Hepatic stellate cell (primary cell): ENCODE measurements around the gene GPR84.

Source experiments
- DNase-seq: peaks from one replicate; pipeline ENCODE4 v3.0.0; 2011; ENCODE audit warnings: low spot score

Gene GPR84

DNA sequence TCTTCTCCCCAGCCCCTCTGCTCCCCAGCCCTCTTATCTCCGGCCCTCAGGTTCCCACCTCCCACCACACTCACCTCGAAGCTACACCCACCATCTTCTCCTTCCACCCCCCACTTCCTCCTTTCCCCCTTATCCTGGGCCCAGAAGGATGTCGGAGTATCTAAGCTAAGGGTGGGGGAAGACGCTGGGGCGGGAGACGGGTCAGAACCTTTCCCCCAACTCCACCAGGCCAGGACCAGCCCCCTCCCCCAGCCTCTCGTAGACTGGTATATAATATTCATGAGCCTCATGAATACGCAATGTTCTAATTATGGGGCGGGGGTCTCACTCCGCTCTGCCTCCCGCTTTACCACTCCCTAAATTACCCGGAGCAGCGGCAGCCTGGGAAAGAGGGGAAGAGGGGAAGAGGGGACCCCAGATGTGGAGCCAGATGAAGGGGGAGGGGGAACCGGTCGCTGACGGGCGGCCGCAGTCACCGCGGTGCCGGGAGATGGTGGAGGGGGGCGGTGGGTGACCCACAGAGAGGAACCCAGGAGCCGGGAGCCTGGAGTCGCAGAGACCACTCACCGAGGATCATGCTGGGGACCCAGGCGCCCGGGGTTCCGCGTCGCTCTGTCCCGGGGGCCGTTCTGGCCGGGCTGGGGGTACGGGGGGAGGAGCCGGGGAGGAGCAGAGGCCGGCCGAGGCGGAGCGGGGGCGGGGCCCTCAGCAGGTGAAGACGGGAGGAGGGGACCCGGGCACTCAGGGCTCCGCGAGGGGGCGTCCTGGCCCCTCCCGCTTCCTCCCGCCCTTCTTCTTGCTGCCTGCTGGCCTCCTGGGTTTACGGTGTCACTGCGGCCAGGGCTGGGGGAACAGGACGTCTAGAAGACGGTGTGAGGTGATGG is 26.6 kb upstream of the GPR84 start:
- no peak for DNase-seq

DNA sequence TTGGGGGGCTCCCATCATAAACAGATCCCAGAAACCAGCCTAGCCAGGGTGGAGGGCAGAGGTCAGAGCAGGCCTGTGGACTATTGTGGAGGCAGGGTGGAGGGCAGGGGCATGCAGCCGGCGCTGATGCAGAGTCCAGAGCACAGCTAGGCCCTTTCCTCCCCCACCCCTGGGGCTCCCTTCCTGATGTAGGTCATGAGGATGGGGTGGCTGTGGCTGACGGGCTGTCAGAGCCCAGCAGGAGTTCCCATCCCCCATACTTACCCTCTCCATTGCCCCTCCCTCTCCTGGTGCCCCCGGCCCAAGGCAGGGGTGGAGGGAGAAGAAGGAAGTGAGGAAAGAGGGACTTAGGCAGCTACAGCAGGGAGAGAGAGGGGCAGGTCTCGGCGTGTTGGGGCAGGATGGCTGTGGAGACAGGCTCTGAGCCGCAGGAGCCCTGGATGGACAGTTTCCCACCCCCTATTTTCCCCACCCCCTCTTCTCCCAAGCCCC is 25.9 kb upstream of the GPR84 start:
- no peak for DNase-seq

DNA sequence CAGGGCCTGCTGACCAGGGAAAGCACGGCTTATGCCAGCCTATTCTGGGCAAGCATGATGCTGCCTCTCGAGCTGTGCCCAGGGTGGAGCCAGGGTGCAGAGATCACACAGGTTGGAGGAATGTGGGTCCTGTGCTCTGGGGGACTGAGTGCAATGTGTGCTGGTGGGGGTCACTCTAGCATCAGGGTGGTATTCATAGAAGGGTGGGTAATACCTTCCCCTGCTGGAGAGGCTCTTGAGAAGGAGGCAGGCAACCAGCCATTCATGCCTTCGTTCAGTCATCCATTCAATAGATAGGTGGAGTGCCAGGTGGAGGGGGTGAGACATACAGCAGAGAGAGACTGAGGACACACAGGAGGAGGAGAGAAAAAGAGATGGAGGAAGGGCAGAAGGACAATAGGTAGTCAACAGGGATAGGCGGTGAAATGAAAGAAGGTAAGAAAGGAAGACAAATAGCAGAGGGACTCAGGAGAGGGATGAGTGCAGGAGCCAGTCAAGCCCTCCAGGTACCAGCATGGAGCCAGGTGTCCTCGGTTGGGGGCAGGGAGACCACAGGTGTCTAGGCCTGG is 25.4 kb upstream of the GPR84 start:
- no peak for DNase-seq

DNA sequence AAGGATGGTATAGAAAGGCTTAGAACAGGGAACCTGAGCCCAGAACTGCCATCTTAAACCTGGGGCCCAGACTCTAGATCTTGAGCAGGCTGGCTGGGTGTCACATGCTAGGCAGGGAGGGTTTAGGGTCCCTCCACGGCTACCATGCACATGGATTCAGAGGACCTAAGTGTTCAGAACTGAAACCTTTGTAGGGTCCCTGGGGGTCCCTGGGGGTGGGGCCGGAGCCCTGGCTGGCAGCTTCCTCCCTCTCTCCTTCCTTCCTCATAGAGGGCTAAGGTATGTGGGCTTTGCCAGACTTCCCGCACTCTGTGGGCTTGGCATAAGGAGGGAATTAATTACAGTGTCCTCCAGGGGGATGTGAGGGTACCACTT is 24.8 kb upstream of the GPR84 start:
- DNase-seq, result no peak

DNA sequence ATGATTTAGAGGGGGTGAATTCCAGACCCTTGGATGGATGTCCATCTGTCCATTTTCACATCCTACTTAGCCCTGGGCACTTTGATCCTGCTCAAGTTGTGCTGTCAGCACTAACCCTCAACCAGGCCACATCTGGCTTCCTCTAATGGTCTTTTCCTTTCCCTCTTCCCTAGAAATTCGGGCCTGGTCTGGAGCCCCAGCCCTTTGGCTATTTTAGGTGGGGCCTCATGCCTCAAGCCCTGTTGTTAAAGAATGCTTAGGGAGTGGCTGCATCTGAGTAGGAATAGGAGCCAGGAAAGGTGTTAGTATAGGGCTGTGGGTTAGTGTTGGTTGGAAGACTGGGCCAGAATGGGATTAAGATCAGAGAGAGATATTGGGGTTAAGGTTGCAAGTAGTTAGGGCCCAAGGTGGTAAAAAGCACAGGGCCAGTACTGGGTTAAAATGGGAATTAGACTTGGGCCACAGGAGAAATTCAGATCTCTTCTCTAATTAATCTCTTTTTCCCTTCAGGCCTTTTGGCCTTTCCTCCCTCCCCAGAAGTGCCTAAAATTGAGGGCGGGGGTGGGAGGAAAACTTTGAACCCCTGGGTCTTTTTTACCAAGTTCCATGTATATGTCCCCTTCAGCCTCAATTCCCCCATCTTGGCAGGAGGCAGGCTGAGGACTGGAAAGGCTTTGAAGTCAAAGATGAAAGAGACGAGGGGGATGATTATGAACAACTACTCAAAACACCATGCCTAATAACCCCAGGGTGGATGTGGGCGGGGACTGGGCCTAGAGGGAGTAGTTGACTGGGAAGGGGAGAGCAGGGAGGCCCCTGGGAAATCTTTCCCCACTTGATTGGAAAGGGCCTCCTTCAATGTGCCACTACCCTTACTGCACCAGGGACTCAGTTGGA is 24.2 kb upstream of the GPR84 start:
- no peak for DNase-seq

DNA sequence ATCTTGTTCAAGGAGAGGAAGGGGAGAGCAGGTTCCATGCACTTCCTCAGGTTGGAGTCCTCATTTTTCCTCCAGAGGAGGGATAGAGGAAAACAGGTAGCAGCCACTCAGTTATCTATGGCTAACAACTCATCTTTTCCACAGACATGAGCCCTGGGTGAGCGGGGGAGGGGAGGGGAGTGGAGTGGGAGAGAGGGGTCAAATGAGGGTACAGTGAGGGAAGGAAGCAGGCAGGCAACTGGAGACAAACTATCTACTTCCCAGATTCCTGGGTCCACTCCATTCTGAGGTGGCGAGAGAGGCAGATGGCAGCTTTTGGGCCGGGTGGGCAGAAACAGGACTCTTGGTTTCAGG is 22.8 kb upstream of the GPR84 start:
- DNase-seq, result no peak

DNA sequence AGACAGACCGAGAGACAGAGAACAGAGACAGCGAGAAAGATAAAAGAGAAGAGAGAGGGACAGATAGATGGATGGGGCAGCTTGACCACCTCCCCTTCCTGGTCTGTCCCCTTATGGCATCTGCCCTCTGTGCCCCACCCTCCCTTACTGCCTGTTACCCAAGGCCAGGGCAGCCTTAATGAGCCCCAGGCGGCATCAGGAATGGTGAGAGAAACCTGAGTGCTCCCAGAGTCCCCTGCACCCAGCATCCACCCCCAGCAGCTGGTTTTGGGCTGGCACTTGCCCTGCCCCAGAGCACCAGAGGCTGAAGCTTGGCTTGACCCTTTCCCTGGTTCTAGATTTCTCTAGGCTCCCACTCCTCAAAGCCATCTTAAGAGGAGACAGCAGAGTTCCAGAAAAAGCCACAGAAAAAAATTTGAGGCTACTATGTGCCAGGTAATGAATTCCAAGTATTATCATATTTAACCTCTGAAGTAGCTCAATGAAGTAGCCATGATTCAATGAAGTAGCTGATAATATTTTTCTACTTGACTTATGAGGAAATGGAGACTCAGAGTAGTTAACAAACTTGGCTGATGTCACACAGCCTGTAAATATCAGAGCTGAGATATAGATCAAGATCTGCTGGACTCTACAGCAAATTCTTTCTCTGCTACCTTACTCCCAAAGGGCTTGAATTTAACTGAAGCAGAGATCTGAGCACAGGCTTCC is 22.3 kb upstream of the GPR84 start:
- no peak for DNase-seq

DNA sequence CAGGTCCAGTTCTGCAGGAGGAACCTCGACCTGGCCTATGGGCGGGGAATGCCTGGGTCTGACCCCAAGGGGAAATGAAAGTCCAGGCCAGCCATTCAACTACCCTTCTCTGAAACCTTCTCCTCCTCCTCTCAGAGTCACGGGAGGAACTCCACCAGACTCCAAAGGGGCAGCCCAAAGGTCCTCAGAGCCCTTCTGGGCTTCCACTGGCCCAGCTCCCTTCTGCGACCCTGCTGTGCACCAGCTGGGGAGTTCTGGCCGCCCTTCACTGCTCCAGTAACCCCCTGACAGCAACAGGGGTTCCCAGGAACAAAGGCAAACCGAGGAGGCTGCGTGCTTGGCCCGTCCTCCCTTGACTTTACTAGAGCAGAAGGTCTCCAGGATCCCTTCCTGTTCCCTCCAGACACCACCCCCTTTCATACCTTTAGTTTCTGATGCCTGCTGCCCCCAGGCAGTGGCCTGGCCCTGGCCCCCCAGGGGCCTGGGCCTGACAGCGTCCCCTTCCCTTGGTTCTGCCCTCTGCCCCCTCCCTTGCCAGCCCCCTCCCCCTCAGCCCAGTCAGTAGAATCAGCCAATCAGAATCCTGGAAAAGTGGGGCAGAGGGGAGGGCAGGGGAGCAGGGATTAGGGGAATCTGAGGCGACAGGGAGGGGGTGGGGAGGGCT is 21.1 kb upstream of the GPR84 start:
- no peak for DNase-seq

DNA sequence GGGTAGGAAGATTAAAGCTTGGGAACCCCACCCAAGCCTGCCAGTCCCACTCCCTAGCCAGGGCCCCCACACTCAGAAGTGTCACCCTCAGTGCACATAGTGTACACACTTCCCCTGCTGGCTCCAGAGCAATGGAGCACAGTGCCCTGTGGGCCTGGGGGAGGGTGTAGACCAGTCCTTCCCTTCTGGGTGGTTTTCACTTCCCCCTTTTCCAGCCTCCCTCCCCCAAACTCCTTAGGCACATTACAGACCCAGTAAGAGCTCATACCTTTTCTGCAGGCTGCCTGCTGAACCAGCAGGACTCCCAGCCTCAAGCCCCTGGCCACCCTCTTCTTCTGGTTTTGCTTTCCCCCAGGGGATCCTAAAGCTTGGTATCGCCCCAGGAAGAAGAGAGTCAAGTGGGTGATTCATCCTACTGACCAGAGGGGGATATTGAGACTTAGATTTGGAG is 20.3 kb upstream of the GPR84 start, which contains the start of gene ZNF385A:
Gene ZNF385A (minus strand): TSS at position 143 of the 451 bp plus-strand sequence. CDS start 219 bp downstream, outside the sequence.
- DNase-seq, result no peak

DNA sequence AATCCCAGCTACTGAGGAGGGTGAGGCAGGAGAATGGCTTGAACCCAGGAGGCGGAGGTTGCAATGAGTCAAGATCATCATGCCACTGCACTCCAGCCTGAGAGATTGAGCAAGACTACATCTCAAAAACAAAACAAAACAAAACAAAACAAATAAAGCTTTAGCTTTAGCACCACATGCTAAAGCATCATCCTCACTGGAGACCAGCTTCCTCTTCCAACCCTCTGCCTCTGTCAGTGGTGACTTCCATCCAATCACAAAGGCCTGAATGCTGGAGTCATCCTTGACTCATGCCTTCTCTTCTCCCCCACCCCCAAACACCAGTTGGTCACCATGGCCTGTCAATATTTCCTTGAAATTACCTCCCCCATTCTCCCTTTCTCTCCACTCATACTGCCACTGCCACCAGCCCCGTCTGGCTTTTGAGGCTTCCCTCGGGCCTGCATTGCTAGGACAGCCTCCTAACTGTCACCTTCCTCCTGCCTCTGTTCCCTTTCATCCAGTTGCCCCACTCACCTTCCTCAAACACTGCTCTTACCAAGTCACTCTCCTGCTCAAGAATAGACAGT is 18.8 kb upstream of the GPR84 start:
- DNase-seq, result peak; percentile 85

DNA sequence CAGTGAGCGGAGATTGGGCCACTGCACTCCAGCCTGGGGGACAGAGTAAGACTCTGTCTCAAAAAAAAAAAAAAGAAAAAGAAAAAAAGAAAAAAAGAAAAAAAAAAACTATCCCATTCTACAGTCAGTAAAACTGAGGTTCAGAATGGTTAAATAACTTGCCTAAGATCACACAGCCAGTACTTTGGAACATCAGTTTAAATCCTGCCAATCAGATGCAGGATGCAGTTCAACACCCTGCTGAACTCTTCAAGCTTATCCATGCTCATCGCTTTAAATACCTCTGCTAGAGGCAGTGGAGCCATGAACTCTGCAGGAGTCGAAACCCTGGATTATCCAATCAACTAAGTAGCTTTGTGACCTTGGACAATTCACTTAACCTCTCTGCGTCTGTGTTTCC is 16.9 kb upstream of the GPR84 start:
- DNase-seq, result no peak

DNA sequence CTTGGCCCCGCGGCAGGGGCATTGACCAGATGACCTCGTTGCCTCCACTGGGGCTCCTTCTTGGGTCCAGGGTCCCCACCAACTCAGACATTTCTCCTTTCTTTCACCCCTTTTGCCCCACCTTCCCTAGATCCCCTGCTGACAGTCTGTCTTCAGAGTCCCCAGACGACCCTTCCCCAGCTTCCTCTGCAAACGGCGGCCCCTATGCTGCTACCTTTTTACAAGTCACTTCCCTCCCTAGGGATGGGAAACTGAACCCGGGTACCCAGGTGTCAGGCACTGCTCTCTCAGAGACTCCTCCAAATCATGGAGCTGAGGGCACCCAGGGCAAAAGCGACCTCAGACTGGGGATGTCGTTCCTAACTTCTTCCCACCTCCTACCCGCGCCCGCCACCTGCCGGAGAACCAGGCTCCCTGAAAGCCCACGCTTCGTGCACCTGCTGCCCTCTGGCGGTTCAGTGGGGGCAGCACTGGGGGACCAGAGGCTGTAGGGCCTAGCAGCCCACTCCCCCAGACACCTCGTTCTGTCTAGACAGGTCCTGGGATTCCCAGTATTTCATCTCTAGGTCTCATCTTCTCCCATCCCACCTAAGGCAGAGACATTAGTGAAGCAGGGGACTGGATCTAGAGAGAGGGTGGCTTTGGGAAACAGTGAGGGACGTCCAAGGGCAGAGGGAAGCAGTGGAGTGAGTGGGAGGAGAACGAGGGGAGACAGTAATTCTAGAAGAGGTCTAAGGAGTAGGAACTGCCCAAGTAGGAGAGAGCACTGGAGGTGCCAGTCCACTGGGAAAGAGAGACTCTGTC is 15.3 kb upstream of the GPR84 start:
- DNase-seq, result peak; percentile 96

DNA sequence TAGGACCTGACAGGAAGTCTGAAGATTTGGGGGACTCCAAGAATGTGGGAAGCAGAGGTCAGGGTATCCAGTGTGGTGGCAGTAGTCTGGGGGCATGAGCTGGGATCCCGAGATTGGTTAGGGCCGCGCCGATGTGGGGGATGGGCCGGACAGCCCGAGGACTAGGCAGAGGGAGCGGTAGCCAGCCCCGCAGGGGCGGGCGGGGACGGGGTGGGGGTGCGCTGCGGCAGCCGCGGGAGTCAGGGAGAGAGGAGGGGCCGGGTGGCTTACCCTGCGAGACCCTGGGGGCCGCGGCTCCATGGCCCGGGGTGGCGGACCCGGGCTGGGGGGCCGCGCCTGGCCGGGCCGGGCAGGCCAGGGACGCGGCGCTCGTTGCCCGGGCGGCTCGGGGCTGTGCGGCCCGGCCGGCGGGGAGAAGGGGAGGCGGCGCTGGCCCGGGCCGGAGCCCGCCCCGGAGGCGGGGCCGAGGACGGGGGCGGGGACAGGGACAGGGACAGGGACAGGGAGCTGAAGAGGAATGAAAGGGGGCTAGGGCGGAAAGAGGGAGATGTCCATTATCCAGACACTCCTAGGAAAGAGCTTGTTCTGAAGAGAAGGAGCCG is 14.6 kb upstream of the GPR84 start:
- peak; percentile 85 for DNase-seq

DNA sequence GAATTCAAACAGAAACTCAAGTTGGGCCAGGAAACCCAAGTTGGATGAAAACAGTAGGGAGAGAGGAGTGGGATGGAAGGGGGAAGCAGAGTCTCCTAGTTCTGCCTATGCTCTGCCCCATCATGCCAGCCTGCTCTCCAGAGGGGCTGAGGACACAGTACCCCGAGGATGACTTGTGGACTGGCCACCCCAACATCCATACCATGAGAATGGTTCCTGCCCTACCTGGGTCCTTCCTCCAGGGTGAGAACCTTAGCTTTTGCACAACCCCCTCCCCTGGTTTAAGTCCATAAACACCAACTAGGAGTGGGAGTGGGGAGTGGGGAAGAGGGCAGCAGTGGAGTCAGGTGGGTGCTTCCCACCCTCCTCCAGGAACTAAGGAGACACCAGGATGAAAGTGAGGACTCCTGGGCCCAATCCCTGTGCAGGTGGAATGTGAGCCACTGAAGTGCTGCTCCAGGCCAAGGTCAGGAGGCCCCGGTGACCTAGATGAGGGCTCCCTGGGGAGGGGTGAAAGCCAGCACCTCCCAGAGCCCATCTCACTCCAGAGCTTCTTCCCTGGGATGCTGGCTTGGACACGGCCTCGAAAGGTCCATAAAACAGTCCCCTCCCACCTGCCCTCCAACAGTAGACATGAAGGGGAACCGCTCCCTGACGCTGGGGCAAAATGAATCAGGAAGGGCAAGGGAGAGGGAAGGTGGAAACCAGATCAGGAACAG is 13.7 kb upstream of the GPR84 start:
- DNase-seq, result no peak

DNA sequence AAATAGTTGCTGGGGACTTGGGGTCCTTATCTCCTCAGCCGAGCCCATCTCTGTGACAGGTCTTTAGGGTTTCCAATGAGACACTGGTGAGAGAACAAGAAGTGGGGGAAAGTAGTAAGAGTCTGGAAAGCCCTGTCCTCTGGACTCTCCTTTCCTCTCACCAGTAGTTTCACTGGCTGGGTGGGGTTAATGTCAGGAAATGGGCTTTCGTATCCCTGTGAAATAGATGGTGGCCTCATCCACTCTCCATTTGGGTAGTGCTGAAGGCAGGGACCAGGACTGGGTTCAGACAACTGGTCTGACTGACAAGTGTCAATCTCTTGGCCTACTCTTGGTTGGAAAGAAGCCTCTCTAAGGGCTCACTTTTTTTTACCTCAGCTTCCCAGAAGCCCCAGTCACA is 12.7 kb upstream of the GPR84 start:
- no peak for DNase-seq

DNA sequence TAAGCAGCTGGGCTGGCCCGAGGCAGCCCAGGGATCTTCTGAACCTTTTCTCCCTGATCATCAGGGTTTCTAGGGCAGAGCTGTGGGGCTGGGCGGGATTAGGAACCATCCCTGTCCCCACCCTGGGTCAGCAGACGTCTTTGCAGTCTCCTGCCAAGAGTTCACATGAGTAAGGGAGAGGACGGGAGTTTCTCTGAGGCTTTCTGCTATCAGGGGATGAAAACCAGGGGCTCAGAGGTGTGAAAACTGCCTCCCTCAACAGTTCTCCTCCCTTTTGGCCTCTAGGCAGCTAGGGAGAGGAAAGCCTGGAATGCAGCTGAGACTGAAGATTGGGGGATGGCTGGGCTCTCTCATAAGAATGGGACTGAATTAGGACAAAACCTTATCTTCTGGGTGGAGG is 12.3 kb upstream of the GPR84 start:
- no peak for DNase-seq

DNA sequence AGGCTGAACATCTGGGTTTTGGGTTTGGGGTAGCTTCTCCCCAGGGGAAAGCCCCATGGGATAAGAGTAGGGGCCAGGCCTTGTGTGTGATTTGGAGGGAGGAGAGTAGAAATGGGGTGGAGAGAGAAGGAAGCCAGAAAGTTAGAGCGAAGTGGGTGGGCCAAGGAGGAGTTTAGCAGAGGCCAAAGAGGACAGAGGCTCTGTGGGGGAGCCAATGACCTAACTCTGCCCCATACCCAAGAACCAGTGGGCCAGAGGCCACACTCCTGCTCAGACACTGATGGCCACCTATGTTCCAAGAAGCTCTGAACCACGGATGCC is 10.9 kb upstream of the GPR84 start:
- no peak for DNase-seq

DNA sequence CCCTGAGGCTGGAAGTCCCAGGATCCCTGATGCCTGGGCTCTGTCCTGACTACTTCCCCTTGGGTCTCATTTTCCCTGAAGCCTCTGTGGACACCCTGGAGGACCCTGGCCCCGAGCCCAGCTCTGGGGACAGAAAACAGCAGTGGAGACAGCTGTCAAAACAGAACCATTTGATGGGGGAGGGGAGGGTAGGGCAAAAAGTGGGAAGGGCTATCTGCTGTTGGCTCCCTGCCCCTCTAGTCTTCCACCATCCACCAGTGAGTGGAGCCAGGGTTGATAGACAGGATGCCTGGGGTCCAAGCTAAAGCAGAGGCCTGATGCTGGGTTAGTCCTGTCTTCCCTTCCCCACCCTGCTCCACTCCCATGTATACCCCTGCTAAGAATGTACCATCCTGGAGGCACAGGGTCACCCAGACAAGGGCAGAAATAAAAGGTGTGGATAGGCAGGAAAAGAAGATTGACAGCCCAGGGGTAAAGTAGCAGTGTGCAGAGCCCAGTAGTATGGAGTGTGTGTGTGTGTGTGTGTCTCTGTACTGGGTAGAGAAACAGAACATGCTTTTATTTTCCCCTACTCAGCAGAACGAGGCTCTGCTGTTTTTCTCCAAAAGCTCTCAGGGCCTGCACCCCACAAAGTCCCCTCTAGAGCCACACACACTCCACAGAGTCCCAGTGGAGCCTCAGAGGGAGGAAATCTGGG is 10.4 kb upstream of the GPR84 start:
- no peak for DNase-seq
